ENCODE data around the gene ARAP3.

GRCh38 chr5:141692919-141693725 is 11.1 kb upstream of the ARAP3 start:
- TF ChIP-seq ZNF24 (IDR thresholded peaks at IDR 0.05) (no peak), POLR2AphosphoS5 (IDR thresholded peaks at IDR 0.05; ENCODE audit: control insufficient read depth, insufficient read depth, low read depth, low read length) (peak; percentile 56; the same call in 1 of the 2 replicates), EP300 (IDR thresholded peaks at IDR 0.05; ENCODE audit: low read length) (no peak), ZNF717 (CRISPR knock-in tag; IDR thresholded peaks at IDR 0.05) (no peak), POLR2A (conservative IDR thresholded peaks at IDR 0.05) (no peak), MYBL2 (IDR thresholded peaks at IDR 0.05; ENCODE audit: low read depth) (no peak), MYBL2 (CRISPR knock-in tag; IDR thresholded peaks at IDR 0.05; ENCODE audit: borderline replicate concordance) (no peak; the same call in 1 of the 2 replicates), EWSR1 (IDR thresholded peaks at IDR 0.05; ENCODE audit: borderline replicate concordance, low read depth, partially characterized antibody) (no peak), RBM39 (optimal IDR thresholded peaks at IDR 0.05; ENCODE audit: low read depth, low read length) (no peak), BCLAF1 (IDR thresholded peaks at IDR 0.05; ENCODE audit: borderline replicate concordance in 1 of 2, control insufficient read depth in 1 of 2, low read depth in 2 of 2, low read length in 1 of 2) (no peak)
- TF ChIP-seq, protein P1, sequence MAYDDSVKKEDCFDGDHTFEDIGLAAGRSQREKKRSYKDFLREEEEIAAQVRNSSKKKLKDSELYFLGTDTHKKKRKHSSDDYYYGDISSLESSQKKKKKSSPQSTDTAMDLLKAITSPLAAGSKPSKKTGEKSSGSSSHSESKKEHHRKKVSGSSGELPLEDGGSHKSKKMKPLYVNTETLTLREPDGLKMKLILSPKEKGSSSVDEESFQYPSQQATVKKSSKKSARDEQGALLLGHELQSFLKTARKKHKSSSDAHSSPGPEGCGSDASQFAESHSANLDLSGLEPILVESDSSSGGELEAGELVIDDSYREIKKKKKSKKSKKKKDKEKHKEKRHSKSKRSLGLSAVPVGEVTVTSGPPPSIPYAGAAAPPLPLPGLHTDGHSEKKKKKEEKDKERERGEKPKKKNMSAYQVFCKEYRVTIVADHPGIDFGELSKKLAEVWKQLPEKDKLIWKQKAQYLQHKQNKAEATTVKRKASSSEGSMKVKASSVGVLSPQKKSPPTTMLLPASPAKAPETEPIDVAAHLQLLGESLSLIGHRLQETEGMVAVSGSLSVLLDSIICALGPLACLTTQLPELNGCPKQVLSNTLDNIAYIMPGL (CRISPR knock-in tag; IDR thresholded peaks at IDR 0.05), result no peak
- TF ChIP-seq, protein P2, sequence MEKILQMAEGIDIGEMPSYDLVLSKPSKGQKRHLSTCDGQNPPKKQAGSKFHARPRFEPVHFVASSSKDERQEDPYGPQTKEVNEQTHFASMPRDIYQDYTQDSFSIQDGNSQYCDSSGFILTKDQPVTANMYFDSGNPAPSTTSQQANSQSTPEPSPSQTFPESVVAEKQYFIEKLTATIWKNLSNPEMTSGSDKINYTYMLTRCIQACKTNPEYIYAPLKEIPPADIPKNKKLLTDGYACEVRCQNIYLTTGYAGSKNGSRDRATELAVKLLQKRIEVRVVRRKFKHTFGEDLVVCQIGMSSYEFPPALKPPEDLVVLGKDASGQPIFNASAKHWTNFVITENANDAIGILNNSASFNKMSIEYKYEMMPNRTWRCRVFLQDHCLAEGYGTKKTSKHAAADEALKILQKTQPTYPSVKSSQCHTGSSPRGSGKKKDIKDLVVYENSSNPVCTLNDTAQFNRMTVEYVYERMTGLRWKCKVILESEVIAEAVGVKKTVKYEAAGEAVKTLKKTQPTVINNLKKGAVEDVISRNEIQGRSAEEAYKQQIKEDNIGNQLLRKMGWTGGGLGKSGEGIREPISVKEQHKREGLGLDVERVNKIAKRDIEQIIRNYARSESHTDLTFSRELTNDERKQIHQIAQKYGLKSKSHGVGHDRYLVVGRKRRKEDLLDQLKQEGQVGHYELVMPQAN (IDR thresholded peaks at IDR 0.05; ENCODE audit: borderline replicate concordance), result no peak
- TF ChIP-seq, protein P3, sequence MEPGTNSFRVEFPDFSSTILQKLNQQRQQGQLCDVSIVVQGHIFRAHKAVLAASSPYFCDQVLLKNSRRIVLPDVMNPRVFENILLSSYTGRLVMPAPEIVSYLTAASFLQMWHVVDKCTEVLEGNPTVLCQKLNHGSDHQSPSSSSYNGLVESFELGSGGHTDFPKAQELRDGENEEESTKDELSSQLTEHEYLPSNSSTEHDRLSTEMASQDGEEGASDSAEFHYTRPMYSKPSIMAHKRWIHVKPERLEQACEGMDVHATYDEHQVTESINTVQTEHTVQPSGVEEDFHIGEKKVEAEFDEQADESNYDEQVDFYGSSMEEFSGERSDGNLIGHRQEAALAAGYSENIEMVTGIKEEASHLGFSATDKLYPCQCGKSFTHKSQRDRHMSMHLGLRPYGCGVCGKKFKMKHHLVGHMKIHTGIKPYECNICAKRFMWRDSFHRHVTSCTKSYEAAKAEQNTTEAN (CRISPR knock-in tag; IDR thresholded peaks at IDR 0.05), result peak; percentile 31; the same call in 1 of the 2 replicates

All from K562 (cell line).